Lower lobe of right lung (tissue), 2 donors: ENCODE results near the gene B9D1. TPM values are rescaled to one million over a fixed set of nuclear protein-coding genes. Genes with fewer than 3 reads are reported as not detected.

Experiments
- ATAC-seq, 2 donors: fragments of 200-7000 bp; cut with Tn5 transposase; one replicate each; pipeline ENCODE4 v1.9.1; 2020 to 2022; ENCODE audit warnings: mild to moderate bottlenecking in 2 of 2, moderate library complexity in 2 of 2
- DNase-seq: peaks from one replicate; pipeline ENCODE4 v3.0.0-alpha.2; 2020
- H3K27ac ChIP-seq: fragments of 200-600 bp; one replicate; pipeline ENCODE4 v1.8.0; 2022
- H3K27me3 ChIP-seq: fragments of 200-600 bp; one replicate; pipeline ENCODE4 v1.8.0; 2022; ENCODE audit warnings: low read depth
- H3K36me3 ChIP-seq: fragments of 200-600 bp; one replicate; pipeline ENCODE4 v1.8.0; 2022; ENCODE audit warnings: mild to moderate bottlenecking
- H3K4me1 ChIP-seq: fragments of 200-600 bp; one replicate; pipeline ENCODE4 v1.8.0; 2022
- H3K4me3 ChIP-seq: fragments of 200-600 bp; one replicate; pipeline ENCODE4 v1.8.0; 2022; ENCODE audit warnings: mild to moderate bottlenecking
- H3K9me3 ChIP-seq: fragments of 200-600 bp; one replicate; pipeline ENCODE4 v1.8.0; 2022
- intact Hi-C: fragments of 100-400 bp; cut with DNase I; formaldehyde crosslinking; loops from one replicate; pipeline ENCODE4 v1.11.0; 2022
- total RNA-seq: library from RNA; stranded (reverse); fragmentation: NEBNext Ultra II Directional; extraction: Animal tissue kit (Norgen Biotek cat#: 25700); gene quantifications from one replicate; pipeline ENCODE4 v1.2.1, GENCODE V29; 2021
- TF ChIP-seq, protein P1 (sequence below): fragments of 200-600 bp; IDR thresholded peaks from one replicate; pipeline ENCODE4 v1.8.0; 2022; ENCODE audit warnings: antibody characterized with exemption, mild to moderate bottlenecking
- donor health status: DM: no; HTN: yes; CAD: no; lungs with severe emphysema.

B9D1 gene
- total RNA-seq, 1 donor from 2014 or later, result 11.3 TPM

DNA sequence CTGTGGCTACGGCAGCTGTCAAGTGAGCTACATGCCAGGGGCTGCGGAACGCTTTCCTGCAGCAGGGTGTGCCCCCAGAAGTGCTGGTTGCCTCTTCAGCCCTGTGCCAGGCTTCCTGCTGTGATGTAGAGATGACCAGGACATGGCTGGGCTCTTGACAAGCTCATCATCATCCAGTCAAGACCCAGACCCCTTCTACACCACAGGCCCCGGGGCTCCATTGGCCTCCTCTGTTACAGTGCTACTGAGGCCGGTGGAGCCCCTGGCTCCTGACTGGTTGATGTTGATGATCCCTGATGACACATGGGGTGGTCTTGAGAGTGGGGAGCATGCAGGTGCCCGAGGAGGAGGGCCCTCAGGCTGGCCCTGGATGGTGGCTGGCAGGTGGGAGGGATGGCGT is 50.1 kb downstream of the B9D1 start:
- ATAC-seq (no peak), DNase-seq (peak; percentile 30)
- Histone ChIP-seq H3K27ac (peak overlapping the region; percentile 74), H3K27me3 (no peaks in the 10 kb centered on the region), H3K36me3 (peaks cover 48% of the 10 kb centered on the region), H3K4me3 (no peak overlapping the region), H3K9me3 (no peaks in the 10 kb centered on the region), H3K4me1 (peaks cover 21% of the 10 kb centered on the region)
- intact Hi-C loops, result no loop called here
- TF ChIP-seq, protein P1, sequence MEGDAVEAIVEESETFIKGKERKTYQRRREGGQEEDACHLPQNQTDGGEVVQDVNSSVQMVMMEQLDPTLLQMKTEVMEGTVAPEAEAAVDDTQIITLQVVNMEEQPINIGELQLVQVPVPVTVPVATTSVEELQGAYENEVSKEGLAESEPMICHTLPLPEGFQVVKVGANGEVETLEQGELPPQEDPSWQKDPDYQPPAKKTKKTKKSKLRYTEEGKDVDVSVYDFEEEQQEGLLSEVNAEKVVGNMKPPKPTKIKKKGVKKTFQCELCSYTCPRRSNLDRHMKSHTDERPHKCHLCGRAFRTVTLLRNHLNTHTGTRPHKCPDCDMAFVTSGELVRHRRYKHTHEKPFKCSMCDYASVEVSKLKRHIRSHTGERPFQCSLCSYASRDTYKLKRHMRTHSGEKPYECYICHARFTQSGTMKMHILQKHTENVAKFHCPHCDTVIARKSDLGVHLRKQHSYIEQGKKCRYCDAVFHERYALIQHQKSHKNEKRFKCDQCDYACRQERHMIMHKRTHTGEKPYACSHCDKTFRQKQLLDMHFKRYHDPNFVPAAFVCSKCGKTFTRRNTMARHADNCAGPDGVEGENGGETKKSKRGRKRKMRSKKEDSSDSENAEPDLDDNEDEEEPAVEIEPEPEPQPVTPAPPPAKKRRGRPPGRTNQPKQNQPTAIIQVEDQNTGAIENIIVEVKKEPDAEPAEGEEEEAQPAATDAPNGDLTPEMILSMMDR, result no peak

DNA sequence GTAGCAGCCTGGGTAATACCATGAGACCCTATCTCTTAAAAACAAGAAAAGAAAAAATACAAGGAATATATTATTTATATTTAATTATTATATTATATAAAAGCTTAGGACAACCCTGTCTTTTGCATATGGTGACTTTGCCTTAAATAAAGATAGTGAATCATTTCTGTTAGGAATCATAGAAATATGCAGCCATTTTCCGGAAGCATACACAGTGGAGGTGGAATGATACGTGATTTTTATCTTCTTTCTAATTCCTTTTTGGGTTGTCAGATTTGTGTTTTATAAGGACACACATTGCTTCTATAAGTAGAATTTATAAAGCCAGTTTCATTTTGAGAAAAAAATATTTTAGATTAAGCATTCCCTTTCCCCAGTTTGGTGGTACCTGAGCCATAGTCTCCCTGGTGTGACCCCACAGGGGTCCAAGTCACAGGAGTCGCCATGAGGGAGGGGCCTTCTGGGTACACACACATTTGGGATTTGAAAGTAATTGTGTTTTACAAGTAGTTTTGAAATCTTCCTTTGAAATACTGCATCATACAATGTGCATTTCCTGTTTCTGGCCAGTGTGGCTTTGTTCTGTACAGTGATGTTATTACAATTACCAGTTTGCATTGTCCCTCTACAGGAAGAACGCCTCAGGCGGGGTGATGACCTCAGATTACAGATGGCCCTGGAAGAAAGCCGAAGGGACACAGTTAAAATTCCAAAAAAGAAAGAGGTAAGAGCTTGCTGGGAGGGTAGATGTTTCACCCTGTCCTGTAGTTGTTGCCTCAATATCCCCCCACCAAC is 50.9 kb downstream of the B9D1 start:
- ATAC-seq (peak; percentile 49 to 55), DNase-seq (peak; percentile 37)
- peaks cover 19% of the 10 kb centered on the region for H3K4me1 ChIP-seq
- intact Hi-C loops, result no loop called here
- H3K27ac ChIP-seq, result peak overlapping the region; percentile 74
- H3K9me3 ChIP-seq, result no peaks in the 10 kb centered on the region
- no peak overlapping the region for H3K4me3 ChIP-seq
- H3K27me3 ChIP-seq, result no peaks in the 10 kb centered on the region
- peaks cover 44% of the 10 kb centered on the region for H3K36me3 ChIP-seq
- TF ChIP-seq, protein P1, result no peak

DNA sequence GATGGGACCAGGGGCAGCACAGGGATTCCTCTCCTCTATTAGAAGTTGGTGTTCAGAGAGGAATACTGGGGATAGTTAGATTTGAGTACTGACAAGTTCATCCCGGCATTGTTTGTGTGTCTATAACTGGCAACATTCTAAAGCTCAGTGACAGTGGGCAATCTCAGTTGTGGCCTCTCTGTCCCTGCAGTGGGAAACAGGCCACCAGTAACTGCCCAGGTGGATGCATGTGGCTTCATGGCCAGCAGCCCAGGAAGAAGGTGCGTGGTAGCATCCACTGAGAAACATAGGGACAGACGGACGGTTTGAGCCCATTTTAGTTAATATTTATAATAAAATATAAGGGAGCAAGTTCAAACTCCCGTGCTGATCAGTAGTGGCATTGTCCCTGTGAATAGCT is 51.5 kb downstream of the B9D1 start:
- intact Hi-C loops, result no loop called here
- peak overlapping the region; percentile 74 for H3K27ac ChIP-seq
- peaks cover 39% of the 10 kb centered on the region for H3K36me3 ChIP-seq
- H3K4me1 ChIP-seq, result peaks cover 25% of the 10 kb centered on the region
- H3K27me3 ChIP-seq, result no peaks in the 10 kb centered on the region
- H3K4me3 ChIP-seq, result no peak overlapping the region
- no peaks in the 10 kb centered on the region for H3K9me3 ChIP-seq
- no peak for ATAC-seq
- TF ChIP-seq, protein P1, result no peak
- no peak for DNase-seq

DNA sequence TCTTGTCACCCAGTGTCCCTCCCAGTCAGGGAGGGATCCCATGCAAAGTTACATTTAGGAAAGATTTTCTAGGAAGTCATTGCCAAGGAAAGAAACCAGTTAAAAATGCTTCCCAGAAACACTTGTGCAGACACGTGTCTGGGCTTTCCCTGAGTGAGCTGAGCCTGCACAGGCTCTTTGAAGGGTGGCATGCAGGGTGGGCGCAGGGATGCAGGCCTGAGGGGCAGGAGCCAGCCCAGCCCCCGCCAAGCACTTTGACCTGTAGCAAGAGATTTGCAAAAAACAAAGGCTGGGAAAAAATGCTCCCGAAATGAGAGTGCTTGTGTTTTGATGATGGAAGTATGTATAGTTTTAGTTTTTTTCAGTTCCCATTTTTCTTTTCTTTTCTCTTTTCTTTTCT is 52.4 kb downstream of the B9D1 start:
- Histone ChIP-seq H3K4me3 (no peak overlapping the region), H3K36me3 (peaks cover 33% of the 10 kb centered on the region), H3K4me1 (peaks cover 34% of the 10 kb centered on the region), H3K9me3 (no peaks in the 10 kb centered on the region), H3K27me3 (no peaks in the 10 kb centered on the region), H3K27ac (no peak overlapping the region)
- TF ChIP-seq, protein P1, result no peak
- intact Hi-C loops, result no loop called here
- DNase-seq (peak; percentile 10), ATAC-seq (no peak)

DNA sequence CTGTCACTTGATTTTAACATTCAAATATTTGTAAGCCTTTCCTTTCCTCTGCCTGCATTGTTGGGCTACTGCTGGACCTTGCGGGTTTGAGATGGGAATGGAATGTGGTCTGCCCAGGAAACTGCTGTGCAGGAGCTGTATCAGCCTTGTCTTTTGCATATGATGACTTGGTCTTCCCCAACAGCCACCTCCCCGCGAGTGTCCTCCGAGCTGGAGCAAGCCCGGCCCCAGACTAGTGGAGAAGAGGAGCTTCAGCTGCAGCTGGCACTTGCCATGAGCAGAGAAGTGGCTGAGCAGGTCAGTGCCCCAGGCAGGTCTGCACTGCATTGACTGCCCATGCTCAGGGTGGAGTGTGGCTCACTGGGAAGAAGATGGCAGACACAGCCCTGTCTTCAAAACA is 52.8 kb downstream of the B9D1 start:
- ATAC-seq, result no peak
- TF ChIP-seq, protein P1, result no peak

More for the DNA sequence above, 52.8 kb downstream of the B9D1 start:
- Histone ChIP-seq H3K4me3 (no peak overlapping the region), H3K4me1 (peaks cover 39% of the 10 kb centered on the region), H3K27ac (no peak overlapping the region), H3K9me3 (no peaks in the 10 kb centered on the region), H3K27me3 (no peaks in the 10 kb centered on the region), H3K36me3 (peaks cover 33% of the 10 kb centered on the region)
- peak; percentile 3 for DNase-seq
- intact Hi-C loops, result no loop called here
